GM23248 (cell line): ENCODE data around the gene DLG2. TPM values are rescaled to one million over a fixed set of nuclear protein-coding genes. Genes with fewer than 3 reads are reported as not detected.
A peak's percentile ranks its signal among the peaks of the same experiment; 100 is the strongest.

Source experiments
- DNase-seq: peaks from one replicate; pipeline ENCODE4 v3.0.0-alpha.2; 2015
- H2AFZ ChIP-seq: fragments of 200-600 bp; sonication (generic); 2 replicates; pipeline ENCODE4 v1.6.1; 2016; ENCODE audit warnings: antibody characterized with exemption
- H3F3A ChIP-seq: fragments of 200-600 bp; sonication (generic); 2 replicates; pipeline ENCODE4 v1.6.1; 2016; ENCODE audit warnings: mild to moderate bottlenecking, antibody characterized with exemption, mixed run types; ENCODE audit not compliant: insufficient read depth
- H3K27ac ChIP-seq: fragments of 200-600 bp; sonication (generic); 2 replicates; pipeline ENCODE4 v1.5.1; 2016; ENCODE audit warnings: mild to moderate bottlenecking
- H3K27me3 ChIP-seq: fragments of 200-600 bp; sonication (generic); replicated peaks from 2 replicates; pipeline ENCODE4 v1.6.1; 2016; ENCODE audit warnings: mild to moderate bottlenecking; ENCODE audit not compliant: insufficient read depth
- H3K36me3 ChIP-seq: fragments of 200-600 bp; sonication (generic); 2 replicates; pipeline ENCODE4 v1.6.1; 2016; ENCODE audit warnings: low read depth, mild to moderate bottlenecking
- H3K4me1 ChIP-seq: fragments of 200-600 bp; sonication (generic); 2 replicates; pipeline ENCODE4 v1.6.1; 2016; ENCODE audit warnings: mild to moderate bottlenecking; ENCODE audit not compliant: insufficient read depth
- H3K4me2 ChIP-seq: fragments of 200-600 bp; sonication (generic); one replicate; pipeline ENCODE4 v1.6.1; 2016; ENCODE audit warnings: mild to moderate bottlenecking; ENCODE audit not compliant: unreplicated experiment
- H3K4me3 ChIP-seq: fragments of 200-600 bp; sonication (generic); 2 replicates; pipeline ENCODE4 v1.5.1; 2016; ENCODE audit warnings: mild to moderate bottlenecking
- H3K79me2 ChIP-seq: fragments of 200-600 bp; sonication (generic); 2 replicates; pipeline ENCODE4 v1.6.1; 2016; ENCODE audit warnings: mild to moderate bottlenecking; ENCODE audit not compliant: insufficient read depth
- H3K9ac ChIP-seq: fragments of 200-600 bp; sonication (generic); 2 replicates; pipeline ENCODE4 v1.6.1; 2016; ENCODE audit warnings: mild to moderate bottlenecking
- H3K9me2 ChIP-seq: fragments of 200-600 bp; sonication (generic); 2 replicates; pipeline ENCODE4 v1.6.1; 2016; ENCODE audit warnings: mixed run types, mild to moderate bottlenecking, moderate library complexity; ENCODE audit not compliant: insufficient read depth
- H3K9me3 ChIP-seq: fragments of 200-600 bp; sonication (generic); one replicate; pipeline ENCODE4 v1.6.1; 2017; ENCODE audit warnings: low read depth
- H4K20me1 ChIP-seq: fragments of 200-600 bp; sonication (generic); 2 replicates; pipeline ENCODE4 v1.6.0; 2016; ENCODE audit not compliant: insufficient read depth
- EZH2 ChIP-seq: fragments of 200-600 bp; sonication (generic); IDR thresholded peaks from 2 replicates; pipeline ENCODE4 v1.6.1; 2018; ENCODE audit warnings: antibody characterized with exemption, mild to moderate bottlenecking; ENCODE audit not compliant: insufficient read depth, poor library complexity, severe bottlenecking
- EZH2phosphoT487 ChIP-seq: fragments of 200-600 bp; sonication (generic); IDR thresholded peaks from 2 replicates; pipeline ENCODE4 v1.6.1; 2018; ENCODE audit warnings: antibody characterized with exemption, moderate library complexity, mild to moderate bottlenecking, low read depth; ENCODE audit not compliant: insufficient read depth
- WGBS, 2 experiments: methylation state at CpG; one replicate each; pipeline ENCODE4 v1.1.6; 2015 to 2017; ENCODE audit warnings: low lambda C conversion rate in 2 of 2, low coverage in 1 of 2; ENCODE audit errors: missing lambda C conversion rate in 2 of 2; 5-methylcytosine and 5-hydroxymethylcytosine counted together
- in situ Hi-C: fragments of 300-500 bp; cut with MboI; formaldehyde crosslinking; loops from 2 replicates; pipeline ENCODE4 v1.15.0; 2020
- polyA plus RNA-seq: library from polyadenylated mRNA; unstranded; fragments of >200 nt; fragmentation: Nextera tagmentation; extraction: Ambion mirVana; gene quantifications from 2 replicates; pipeline ENCODE4 v1.2.1, GENCODE V29; 2016
- total RNA-seq: library from RNA; depleted of rRNA; stranded (reverse); fragments of >200 nt; shearing (Covaris generic); gene quantifications from 2 replicates; pipeline ENCODE4 v1.2.3, GENCODE V29; 2014

DLG2 gene
- total and polyA plus RNA-seq, 2 experiments from 2014 or later = 1.1 to 1.7 TPM

DNA sequence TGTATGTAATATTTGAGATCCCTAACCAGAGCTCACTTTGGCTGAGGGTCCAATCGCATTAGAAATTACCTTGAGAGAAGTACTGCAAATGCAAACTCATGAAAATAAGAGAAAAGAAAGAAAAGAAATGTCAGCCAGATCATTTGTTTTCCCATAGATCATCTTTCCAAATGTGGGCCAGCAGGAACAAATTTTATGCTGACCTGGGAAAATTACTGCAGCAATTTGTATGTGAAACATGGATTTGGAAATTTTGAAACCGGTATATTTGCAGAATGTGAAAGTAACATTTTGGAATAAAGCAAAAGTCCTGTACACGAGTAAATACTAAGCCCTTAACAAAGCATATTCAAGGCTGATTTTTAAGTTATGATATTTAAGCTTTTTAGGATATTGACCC is 1282.1 kb downstream of the DLG2 start:
- no peak overlapping the region for H3K27ac ChIP-seq
- H3K9me3 ChIP-seq = no peaks in the 10 kb centered on the region
- no peaks in the 10 kb centered on the region for H3K36me3 ChIP-seq
- DNase-seq = no peak
- no peak overlapping the region for H2AFZ ChIP-seq
- no peak overlapping the region for H3K4me3 ChIP-seq
- in situ Hi-C loops = no loop called here
- no peak overlapping the region for H3K9ac ChIP-seq
- H3F3A ChIP-seq = no peaks in the 10 kb centered on the region
- TF ChIP-seq EZH2phosphoT487 (no peak), EZH2 (no peak)
- H3K9me2 ChIP-seq = no peaks in the 10 kb centered on the region
- no peaks in the 10 kb centered on the region for H4K20me1 ChIP-seq
- no peaks in the 10 kb centered on the region for H3K79me2 ChIP-seq
- no peaks in the 10 kb centered on the region for H3K27me3 ChIP-seq
- no peaks in the 10 kb centered on the region for H3K4me1 ChIP-seq
- H3K4me2 ChIP-seq = no peak overlapping the region
- WGBS, 2 experiments = 15 to 16% methylated on average over 3 of the region's 3 CpGs

DNA sequence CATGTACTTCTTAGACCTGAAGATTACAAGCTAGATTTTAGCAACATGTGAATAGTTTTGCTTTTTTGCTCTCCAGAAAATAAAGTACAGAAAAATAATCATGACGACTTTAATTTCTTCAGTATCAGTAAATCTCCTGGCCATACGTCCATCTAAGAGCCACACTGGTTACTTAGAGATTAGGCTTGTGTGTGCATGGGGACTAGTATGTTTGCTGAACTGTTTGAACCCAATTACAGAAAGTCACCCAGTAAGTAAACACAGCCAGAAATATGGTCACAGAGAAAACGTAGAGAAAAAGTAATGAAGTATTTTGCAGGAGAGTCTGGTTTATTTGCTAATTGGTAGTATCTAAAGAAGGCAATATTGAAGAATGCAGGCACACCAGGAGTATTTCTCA is 1287.3 kb downstream of the DLG2 start:
- H3K27ac ChIP-seq = no peak overlapping the region
- no peaks in the 10 kb centered on the region for H3K9me2 ChIP-seq
- H3K36me3 ChIP-seq = no peaks in the 10 kb centered on the region
- H3K27me3 ChIP-seq = no peaks in the 10 kb centered on the region
- H2AFZ ChIP-seq = no peak overlapping the region
- DNase-seq = no peak
- no peaks in the 10 kb centered on the region for H3K9me3 ChIP-seq
- TF ChIP-seq EZH2 (no peak), EZH2phosphoT487 (no peak)
- no peak overlapping the region for H3K4me2 ChIP-seq
- H3K9ac ChIP-seq = no peak overlapping the region
- H3K4me1 ChIP-seq = no peaks in the 10 kb centered on the region
- in situ Hi-C loops = no loop called here
- H3F3A ChIP-seq = no peaks in the 10 kb centered on the region
- H3K79me2 ChIP-seq = no peaks in the 10 kb centered on the region
- H3K4me3 ChIP-seq = no peak overlapping the region
- WGBS, 2 experiments = 34 to 37% methylated on average over 3 of the region's 3 CpGs
- no peaks in the 10 kb centered on the region for H4K20me1 ChIP-seq

DNA sequence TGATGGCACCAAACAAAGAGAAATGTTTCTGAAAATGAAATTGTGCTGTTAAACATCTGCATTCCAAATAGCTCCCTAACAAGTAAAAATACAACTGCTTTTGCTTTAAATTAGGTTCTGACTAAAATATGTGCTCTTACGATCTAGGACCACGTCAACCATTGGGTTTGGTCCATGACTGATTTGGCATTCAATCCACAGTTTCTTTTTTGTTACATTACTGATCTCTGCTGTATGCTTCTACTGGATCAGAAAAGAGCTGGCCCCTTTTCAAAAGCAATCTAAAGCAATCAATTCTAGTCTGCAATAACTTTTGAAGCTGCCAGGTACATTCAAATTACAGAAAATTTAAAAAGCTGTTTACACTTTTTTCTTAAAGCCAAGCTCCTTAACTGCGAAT is 1293.9 kb downstream of the DLG2 start:
- Histone ChIP-seq H3K4me2 (no peak overlapping the region), H3K27ac (no peak overlapping the region), H3K9me3 (no peaks in the 10 kb centered on the region), H3K36me3 (no peaks in the 10 kb centered on the region), H3F3A (no peaks in the 10 kb centered on the region), H3K27me3 (no peaks in the 10 kb centered on the region), H3K9ac (no peak overlapping the region), H4K20me1 (no peaks in the 10 kb centered on the region), H3K9me2 (no peaks in the 10 kb centered on the region), H3K4me1 (no peaks in the 10 kb centered on the region), H3K4me3 (no peak overlapping the region), H3K79me2 (no peaks in the 10 kb centered on the region), H2AFZ (no peak overlapping the region)
- peak; percentile 19 for DNase-seq
- no peak for TF ChIP-seq EZH2phosphoT487
- TF ChIP-seq EZH2 = no peak
- WGBS, 2 experiments = 3 to 4% methylated on average over 3 of the region's 3 CpGs
- in situ Hi-C loops = no loop called here

DNA sequence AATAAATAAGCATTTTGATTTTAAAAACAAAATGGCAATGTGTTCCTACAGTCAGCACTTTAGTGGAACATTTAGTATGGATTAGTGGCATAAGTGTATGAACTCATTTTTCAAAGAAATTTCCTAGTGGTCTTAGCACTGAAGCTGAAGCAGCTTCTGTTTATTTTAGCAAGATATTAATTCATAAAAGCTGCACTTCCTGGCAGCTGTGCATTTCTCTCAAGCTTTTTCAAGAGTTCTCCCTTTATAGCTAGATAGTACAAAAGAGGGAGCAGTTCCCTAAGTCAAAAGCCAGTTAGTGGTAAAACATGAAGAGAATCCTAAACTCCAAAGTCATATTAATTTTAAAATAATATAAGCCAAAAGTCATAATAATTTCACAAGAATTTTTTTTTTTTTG is 1304.9 kb downstream of the DLG2 start:
- H3K9ac ChIP-seq = no peak overlapping the region
- no peaks in the 10 kb centered on the region for H3K9me3 ChIP-seq
- no peaks in the 10 kb centered on the region for H3F3A ChIP-seq
- no peaks in the 10 kb centered on the region for H4K20me1 ChIP-seq
- no peaks in the 10 kb centered on the region for H3K36me3 ChIP-seq
- no peak for DNase-seq
- TF ChIP-seq EZH2phosphoT487 (no peak), EZH2 (no peak)
- no peaks in the 10 kb centered on the region for H3K9me2 ChIP-seq
- H3K27me3 ChIP-seq = no peaks in the 10 kb centered on the region
- no peak overlapping the region for H2AFZ ChIP-seq
- no peaks in the 10 kb centered on the region for H3K4me1 ChIP-seq
- no peak overlapping the region for H3K27ac ChIP-seq
- no peaks in the 10 kb centered on the region for H3K79me2 ChIP-seq
- in situ Hi-C loops = no loop called here
- H3K4me2 ChIP-seq = no peak overlapping the region
- no peak overlapping the region for H3K4me3 ChIP-seq

DNA sequence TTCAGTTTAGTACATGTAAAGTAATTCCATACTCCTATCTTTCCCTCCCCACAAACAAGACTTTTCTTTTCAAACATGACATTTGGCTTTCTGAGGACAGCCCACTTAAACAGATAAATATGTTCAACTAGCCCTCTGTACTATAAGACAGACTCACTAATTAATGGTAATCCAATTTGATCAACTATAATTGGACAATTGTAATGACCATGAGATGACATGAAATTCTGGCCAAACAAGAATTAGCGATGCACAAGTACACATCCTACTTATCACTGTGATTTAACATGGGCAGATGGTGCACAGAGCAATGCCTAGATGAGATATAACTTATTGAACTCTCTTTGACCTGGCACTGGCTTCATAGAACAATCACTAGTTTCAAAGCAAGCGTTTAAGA is 1307.3 kb downstream of the DLG2 start:
- Histone ChIP-seq H3F3A (no peaks in the 10 kb centered on the region), H3K27ac (no peak overlapping the region), H2AFZ (no peak overlapping the region), H3K27me3 (no peaks in the 10 kb centered on the region), H3K4me2 (no peak overlapping the region), H3K9me3 (no peaks in the 10 kb centered on the region), H3K9me2 (no peaks in the 10 kb centered on the region), H3K36me3 (no peaks in the 10 kb centered on the region), H3K4me3 (no peak overlapping the region), H3K9ac (no peak overlapping the region), H3K79me2 (no peaks in the 10 kb centered on the region), H3K4me1 (no peaks in the 10 kb centered on the region), H4K20me1 (no peaks in the 10 kb centered on the region)
- TF ChIP-seq EZH2phosphoT487 (no peak), EZH2 (no peak)
- no peak for DNase-seq
- in situ Hi-C loops = no loop called here
- WGBS, 2 experiments = 71 to 81% methylated on average over 2 of the region's 2 CpGs
